Endothelial cell of hepatic sinusoid (primary cell): Measurements from ENCODE around the gene GRXCR2.
"Not testable (repeated sequence)": the region's sequence is repeated elsewhere in the genome, so short reads cannot be mapped to it uniquely, and the experiment has no call there.

Experiments
- in situ Hi-C: cut with HindIII; loops from 2 replicates; pipeline ENCODE4 v1.10.0; 2017; ENCODE audit warnings: low sequenced_read_pairs

Gene GRXCR2

GRCh38 chr5:145887976-145888574 lies 15.3 kb upstream of the GRXCR2 start:
- in situ Hi-C loops = no loop called here

GRCh38 chr5:145887217-145887616 lies 14.4 kb upstream of the GRXCR2 start:
- in situ Hi-C loops = no loop called here

- in situ Hi-C loops = no loop called here
These were observed 2.0 kb upstream of the GRXCR2 start for GRCh38 chr5:145874765-145875164.

DNA sequence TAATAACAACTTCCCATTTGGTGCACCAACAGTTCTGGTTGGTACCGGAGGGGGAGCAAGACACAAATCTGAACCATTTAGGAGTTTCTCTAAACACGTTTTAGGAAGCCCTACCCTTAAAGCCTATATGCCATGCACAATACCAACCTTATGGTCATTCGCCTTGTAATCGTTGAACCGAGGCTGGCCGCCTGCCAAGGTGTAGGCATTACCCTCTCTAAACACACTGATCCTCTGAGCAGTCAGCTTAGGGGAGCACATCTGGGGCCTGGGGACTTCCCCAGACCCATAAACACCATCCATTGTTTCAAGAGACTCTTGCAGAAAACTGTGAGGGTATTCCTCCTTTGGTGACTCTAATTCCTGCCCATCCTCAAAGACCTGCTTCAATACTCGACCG lies 328 bp downstream of the GRXCR2 start:
- in situ Hi-C loops = no loop called here

- in situ Hi-C loops = no loop called here
These were observed 3.1 kb downstream of the GRXCR2 start for GRCh38 chr5:145869753-145870152.

DNA sequence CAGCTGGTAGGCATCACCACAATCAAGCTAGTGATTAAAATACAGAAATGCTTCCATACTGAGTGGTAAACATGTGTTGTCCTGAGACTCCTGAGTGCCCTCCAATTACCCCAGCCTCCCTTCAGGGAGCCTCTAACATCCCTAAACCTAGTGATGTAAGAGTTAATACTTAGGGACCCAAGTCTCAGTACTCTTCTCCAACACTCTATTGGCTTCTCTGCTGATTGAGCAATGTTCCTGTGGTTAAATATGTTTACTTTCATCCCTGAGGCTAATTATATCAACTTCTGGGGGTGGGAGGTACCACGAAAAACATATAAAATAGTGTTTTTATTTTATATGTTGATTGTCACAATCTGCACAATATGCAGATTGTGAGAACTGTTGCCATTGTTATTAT lies 5.0 kb downstream of the GRXCR2 start:
- in situ Hi-C loops = no loop called here

- in situ Hi-C loops = not testable (repeated sequence)
These were observed 8.4 kb downstream of the GRXCR2 start for GRCh38 chr5:145864432-145864831.

GRCh38 chr5:145863003-145863402 lies 9.8 kb downstream of the GRXCR2 start:
- in situ Hi-C loops = no loop called here

GRCh38 chr5:145859897-145860296 lies 12.9 kb downstream of the GRXCR2 start:
- in situ Hi-C loops = no loop called here

GRCh38 chr5:145859453-145859852 lies 13.4 kb downstream of the GRXCR2 start:
- in situ Hi-C loops = no loop called here

- in situ Hi-C loops = no loop called here
These were observed 13.9 kb downstream of the GRXCR2 start for GRCh38 chr5:145858959-145859358.

DNA sequence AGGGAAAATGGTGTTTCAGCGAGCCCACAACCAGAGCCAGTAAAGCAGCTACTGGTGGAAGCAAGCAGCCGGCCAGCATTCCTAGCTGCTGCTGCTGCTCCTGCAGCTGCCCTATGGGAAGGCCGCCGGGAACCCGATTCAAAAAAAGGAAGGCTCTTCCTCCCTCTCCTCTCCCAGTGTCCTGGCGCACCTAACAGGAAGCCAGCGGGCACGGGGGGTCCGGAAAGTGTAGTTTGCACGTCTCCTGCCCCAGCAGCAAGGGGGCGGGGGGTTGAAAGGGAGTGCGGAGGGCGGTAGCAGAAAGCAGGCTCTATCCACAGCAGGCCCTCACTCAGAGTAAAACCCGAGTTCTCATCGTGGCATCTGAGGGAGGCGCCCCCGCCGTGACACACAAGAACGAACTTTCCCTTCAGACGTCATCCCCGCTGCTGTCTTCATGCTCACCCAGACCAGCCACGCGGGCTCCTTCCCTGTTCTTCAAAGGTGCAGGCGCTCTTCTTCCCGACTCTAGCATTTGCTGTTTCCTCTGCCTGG lies 16.5 kb downstream of the GRXCR2 start:
- in situ Hi-C loops = no loop called here

DNA sequence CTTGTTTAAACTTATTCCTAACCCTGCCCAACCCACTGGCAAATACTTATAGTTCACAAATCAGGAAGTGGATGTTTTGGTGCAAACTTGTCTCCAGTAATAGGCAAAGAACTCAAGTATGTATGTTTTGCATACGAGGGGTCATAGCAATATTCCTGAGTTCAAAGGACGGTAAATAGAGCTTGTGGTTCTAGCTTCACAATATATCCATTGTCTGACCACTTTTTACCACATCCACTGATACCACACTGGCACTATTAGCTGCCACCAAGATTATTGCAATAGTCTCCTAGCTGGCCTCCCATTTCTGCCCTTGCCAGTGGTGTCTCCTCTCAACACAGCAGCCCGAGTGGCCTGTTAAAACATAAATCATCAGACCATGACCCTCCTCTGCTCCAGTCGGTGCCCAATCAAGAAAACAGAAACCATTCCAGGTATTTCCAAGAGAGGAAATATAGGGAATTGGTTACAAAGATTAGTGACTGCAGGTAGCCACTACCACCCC lies 17.0 kb downstream of the GRXCR2 start:
- in situ Hi-C loops = no loop called here

- in situ Hi-C loops = loop anchor here (5.0 kb wide), 1 partner anchor 73 kb away; no protein-coding TSS in a partner anchor
These were observed 18.1 kb downstream of the GRXCR2 start for GRCh38 chr5:145854651-145855258.

GRCh38 chr5:145853781-145854376 lies 18.9 kb downstream of the GRXCR2 start:
- in situ Hi-C loops = loop anchor here (5.0 kb wide), 1 partner anchor 73 kb away; no protein-coding TSS in a partner anchor

DNA sequence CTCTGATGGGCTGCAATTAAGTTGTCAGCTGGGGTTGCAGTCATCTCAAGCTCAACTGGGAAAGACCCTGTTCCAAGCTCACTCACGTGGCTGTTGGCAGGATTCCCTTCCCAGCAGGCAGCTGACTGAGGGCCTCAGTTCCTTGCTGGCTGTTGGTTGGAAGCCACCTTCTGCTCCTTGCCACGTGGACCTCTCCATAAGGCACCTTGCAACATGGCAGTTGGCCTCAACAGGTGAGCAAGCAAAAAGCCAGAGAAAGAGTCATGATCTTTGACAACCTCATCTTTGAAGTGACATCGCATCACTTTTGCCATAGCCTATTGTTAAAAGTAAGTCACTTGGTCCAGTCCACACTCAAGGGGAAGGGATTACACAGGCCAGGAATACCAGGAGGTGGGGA lies 19.8 kb downstream of the GRXCR2 start:
- in situ Hi-C loops = loop anchor here (5.0 kb wide), 1 partner anchor 74 kb away; no protein-coding TSS in a partner anchor

DNA sequence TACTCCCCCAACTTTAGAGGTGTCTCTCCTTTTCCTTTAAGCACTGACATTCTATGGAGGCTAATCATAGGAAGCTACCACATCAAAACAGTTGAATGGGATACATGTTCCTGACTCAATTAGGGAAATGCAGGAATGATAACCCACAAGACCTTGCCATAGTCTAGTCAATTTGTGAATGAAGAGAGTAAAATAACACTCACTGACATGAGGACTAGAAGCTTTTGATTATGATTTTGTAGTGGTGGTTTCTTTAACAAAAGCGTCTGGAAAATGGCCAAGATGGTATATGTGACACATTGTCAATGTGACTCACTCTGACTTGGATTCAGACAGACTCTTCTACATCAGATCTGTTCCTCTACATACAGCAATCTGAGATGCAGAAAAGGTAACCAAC lies 24.0 kb downstream of the GRXCR2 start:
- in situ Hi-C loops = no loop called here

GRCh38 chr5:145847499-145848497 lies 25.0 kb downstream of the GRXCR2 start:
- in situ Hi-C loops = no loop called here

DNA sequence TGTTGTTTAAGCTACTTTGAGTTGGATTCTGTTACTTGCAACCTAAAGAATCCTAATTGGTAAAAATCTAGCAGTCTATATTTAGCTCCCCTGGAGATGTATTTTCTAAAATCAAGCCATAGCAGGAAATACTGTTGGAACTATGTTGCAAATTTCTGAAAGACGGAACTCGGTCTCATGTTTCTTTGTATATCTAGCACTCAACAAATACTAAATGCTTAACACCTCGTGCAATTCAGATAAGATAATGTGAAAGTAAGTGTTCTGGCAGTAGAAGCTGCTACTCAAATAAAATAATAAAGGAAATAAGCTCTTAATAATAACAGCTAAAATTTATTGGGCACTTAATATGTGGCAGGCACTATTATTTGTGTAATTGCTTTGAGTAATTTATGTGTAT lies 26.7 kb downstream of the GRXCR2 start:
- in situ Hi-C loops = no loop called here

GRCh38 chr5:145841299-145841698 lies 31.5 kb downstream of the GRXCR2 start:
- in situ Hi-C loops = no loop called here
